B cell (primary cell): ENCODE results near the gene SPINK1.

ENCODE experiments used
- CTCF ChIP-seq: fragments of 200-600 bp; IDR thresholded peaks from one replicate; pipeline ENCODE4 v1.8.0; 2022; ENCODE audit warnings: antibody characterized with exemption, mild to moderate bottlenecking
- EZH2 ChIP-seq: IDR thresholded peaks from 2 replicates; pipeline ENCODE4 v1.6.1; 2012; ENCODE audit warnings: borderline replicate concordance, low read depth, mild to moderate bottlenecking, moderate library complexity, low read length; ENCODE audit not compliant: insufficient read depth, poor library complexity, severe bottlenecking

- TF ChIP-seq CTCF, result no peak
- no peak for TF ChIP-seq EZH2
Observed at GRCh38 chr5:147805030-147805454, 26.4 kb downstream of the SPINK1 start.
